SK-N-SH treated with all-trans-retinoic acid at 6 μM for 48 hours (cell line): ENCODE data around the gene NSA2.

Experiments
- ATAC-seq: fragments of 200-7000 bp; cut with Tn5 transposase; 3 replicates; pipeline ENCODE4 v1.9.1; 2020; ENCODE audit warnings: mild to moderate bottlenecking, moderate library complexity
- ARNTL ChIP-seq: fragments of 450-650 bp; formaldehyde crosslinking; IDR thresholded peaks from 2 replicates; pipeline ENCODE4 v1.5.0; 2020; ENCODE audit warnings: low read depth, mild to moderate bottlenecking, moderate library complexity, borderline replicate concordance
- BACH2 ChIP-seq: fragments of 250-450 bp; sonication (Bioruptor Pico); IDR thresholded peaks from 2 replicates; pipeline ENCODE4 v1.9.0; 2021; ENCODE audit warnings: mild to moderate bottlenecking, borderline replicate concordance
- CSDC2 ChIP-seq: fragments of 250-450 bp; sonication (Bioruptor Pico); IDR thresholded peaks from 2 replicates; pipeline ENCODE4 v1.5.0; 2020; ENCODE audit warnings: mild to moderate bottlenecking, moderate library complexity
- GLIS3 ChIP-seq: fragments of 250-450 bp; sonication (Bioruptor Pico); IDR thresholded peaks from 2 replicates; pipeline ENCODE4 v1.5.0; 2020; ENCODE audit warnings: mild to moderate bottlenecking, moderate library complexity
- ISL1 ChIP-seq: fragments of 250-450 bp; sonication (Bioruptor Pico); IDR thresholded peaks from 2 replicates; pipeline ENCODE4 v2.1.2; 2022; ENCODE audit warnings: mild to moderate bottlenecking, moderate library complexity
- PPARA ChIP-seq: fragments of 250-450 bp; sonication (Bioruptor Pico); IDR thresholded peaks from 2 replicates; pipeline ENCODE4 v1.5.0; 2020; ENCODE audit warnings: mild to moderate bottlenecking, borderline replicate concordance
- RARB ChIP-seq: fragments of 250-450 bp; sonication (Bioruptor Pico); IDR thresholded peaks from 2 replicates; pipeline ENCODE4 v1.8.0; 2021; ENCODE audit warnings: mild to moderate bottlenecking, moderate library complexity
- SNAI2 ChIP-seq: fragments of 250-450 bp; sonication (Bioruptor Pico); IDR thresholded peaks from 2 replicates; pipeline ENCODE4 v1.5.0; 2020; ENCODE audit warnings: mild to moderate bottlenecking, moderate library complexity
- TCF4 ChIP-seq: fragments of 250-450 bp; sonication (Bioruptor Pico); IDR thresholded peaks from 2 replicates; pipeline ENCODE4 v1.8.0; 2021; ENCODE audit warnings: mild to moderate bottlenecking, moderate library complexity, borderline replicate concordance
- TOX ChIP-seq: fragments of 250-450 bp; sonication (Bioruptor Pico); IDR thresholded peaks from 2 replicates; pipeline ENCODE4 v1.8.0; 2021; ENCODE audit warnings: mild to moderate bottlenecking, moderate library complexity, borderline replicate concordance
- ZC3H10 ChIP-seq: fragments of 250-450 bp; sonication (Bioruptor Pico); IDR thresholded peaks from 2 replicates; pipeline ENCODE4 v1.5.1; 2021; ENCODE audit warnings: mild to moderate bottlenecking, moderate library complexity
- ZFP3 ChIP-seq: fragments of 250-450 bp; sonication (Bioruptor Pico); IDR thresholded peaks from 2 replicates; pipeline ENCODE4 v1.5.0; 2020; ENCODE audit warnings: mild to moderate bottlenecking, moderate library complexity
- ZNF565 ChIP-seq: fragments of 450-650 bp; formaldehyde crosslinking; conservative IDR thresholded peaks from 2 replicates; pipeline ENCODE4 v1.5.0; 2020; ENCODE audit warnings: low read depth, mild to moderate bottlenecking, moderate library complexity
- ZNF70 ChIP-seq: fragments of 450-650 bp; formaldehyde crosslinking; IDR thresholded peaks from 2 replicates; pipeline ENCODE4 v1.5.0; 2020; ENCODE audit warnings: mild to moderate bottlenecking, moderate library complexity
- ZNF8 ChIP-seq: fragments of 450-650 bp; formaldehyde crosslinking; IDR thresholded peaks from 2 replicates; pipeline ENCODE4 v1.5.0; 2020; ENCODE audit warnings: mild to moderate bottlenecking, moderate library complexity
- TF ChIP-seq, protein P1 (sequence below): fragments of 250-450 bp; sonication (Bioruptor Pico); IDR thresholded peaks from 2 replicates; pipeline ENCODE4 v1.5.1; 2020; ENCODE audit warnings: low read depth, mild to moderate bottlenecking, moderate library complexity
- TF ChIP-seq, protein P2 (sequence below): fragments of 250-450 bp; sonication (Bioruptor Pico); IDR thresholded peaks from 2 replicates; pipeline ENCODE4 v1.8.0; 2020; ENCODE audit warnings: mild to moderate bottlenecking, moderate library complexity, borderline replicate concordance
- TF ChIP-seq, protein P3 (sequence below): fragments of 250-450 bp; sonication (Bioruptor Pico); IDR thresholded peaks from 2 replicates; pipeline ENCODE4 v1.5.1; 2021; ENCODE audit warnings: mild to moderate bottlenecking, moderate library complexity
- TF ChIP-seq, protein P4 (sequence below): fragments of 250-450 bp; sonication (Bioruptor Pico); IDR thresholded peaks from 2 replicates; pipeline ENCODE4 v1.8.0; 2021; ENCODE audit warnings: low read depth, mild to moderate bottlenecking, moderate library complexity, borderline replicate concordance

NSA2 gene

DNA sequence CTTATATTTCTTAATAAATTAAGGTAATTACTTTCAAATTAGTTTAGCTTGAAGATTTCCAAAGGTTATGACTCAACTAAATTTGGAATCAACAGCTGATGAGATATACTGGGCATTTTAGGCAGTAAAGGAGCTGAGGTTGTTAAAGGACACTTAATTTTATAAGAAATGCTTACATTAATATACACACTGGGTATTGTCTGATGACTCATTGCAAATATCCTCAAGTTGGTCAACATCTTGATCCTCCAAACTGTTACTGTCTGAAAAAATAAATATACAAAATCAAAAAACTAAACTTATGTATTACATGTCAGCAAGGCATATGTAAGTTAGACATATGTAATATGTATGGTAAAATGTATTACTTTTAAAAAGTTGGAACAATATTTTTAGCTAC is 3.5 kb upstream of the NSA2 start (continued):
- TF ChIP-seq, protein P1, sequence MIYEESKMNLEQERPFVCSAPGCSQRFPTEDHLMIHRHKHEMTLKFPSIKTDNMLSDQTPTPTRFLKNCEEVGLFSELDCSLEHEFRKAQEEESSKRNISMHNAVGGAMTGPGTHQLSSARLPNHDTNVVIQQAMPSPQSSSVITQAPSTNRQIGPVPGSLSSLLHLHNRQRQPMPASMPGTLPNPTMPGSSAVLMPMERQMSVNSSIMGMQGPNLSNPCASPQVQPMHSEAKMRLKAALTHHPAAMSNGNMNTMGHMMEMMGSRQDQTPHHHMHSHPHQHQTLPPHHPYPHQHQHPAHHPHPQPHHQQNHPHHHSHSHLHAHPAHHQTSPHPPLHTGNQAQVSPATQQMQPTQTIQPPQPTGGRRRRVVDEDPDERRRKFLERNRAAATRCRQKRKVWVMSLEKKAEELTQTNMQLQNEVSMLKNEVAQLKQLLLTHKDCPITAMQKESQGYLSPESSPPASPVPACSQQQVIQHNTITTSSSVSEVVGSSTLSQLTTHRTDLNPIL (CRISPR knock-in tag) = no peak
- TF ChIP-seq ZC3H10 (CRISPR knock-in tag) (no peak), ZFP3 (CRISPR knock-in tag) (no peak), CSDC2 (CRISPR knock-in tag) (no peak), TOX (CRISPR knock-in tag) (no peak), TCF4 (CRISPR knock-in tag) (no peak)

DNA sequence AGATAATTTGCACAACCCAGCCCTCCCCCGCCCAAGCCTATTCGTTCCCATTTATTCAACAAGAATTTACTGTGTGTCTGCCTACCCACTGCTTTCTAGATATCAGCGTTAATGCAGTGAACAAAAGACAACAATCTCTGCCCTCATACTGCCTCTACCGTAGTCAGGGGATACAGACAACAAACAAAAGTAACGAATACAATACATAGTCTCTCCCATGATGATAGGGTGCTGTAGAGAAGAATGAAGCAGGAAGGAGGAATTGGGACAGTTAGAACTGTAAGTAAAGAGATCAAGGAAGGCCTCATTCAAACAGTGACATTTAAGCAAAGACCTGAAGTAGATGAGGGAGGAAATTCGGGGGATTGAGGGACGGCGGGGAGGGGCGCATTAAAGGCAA is 1.8 kb upstream of the NSA2 start:
- TF ChIP-seq, protein P2, sequence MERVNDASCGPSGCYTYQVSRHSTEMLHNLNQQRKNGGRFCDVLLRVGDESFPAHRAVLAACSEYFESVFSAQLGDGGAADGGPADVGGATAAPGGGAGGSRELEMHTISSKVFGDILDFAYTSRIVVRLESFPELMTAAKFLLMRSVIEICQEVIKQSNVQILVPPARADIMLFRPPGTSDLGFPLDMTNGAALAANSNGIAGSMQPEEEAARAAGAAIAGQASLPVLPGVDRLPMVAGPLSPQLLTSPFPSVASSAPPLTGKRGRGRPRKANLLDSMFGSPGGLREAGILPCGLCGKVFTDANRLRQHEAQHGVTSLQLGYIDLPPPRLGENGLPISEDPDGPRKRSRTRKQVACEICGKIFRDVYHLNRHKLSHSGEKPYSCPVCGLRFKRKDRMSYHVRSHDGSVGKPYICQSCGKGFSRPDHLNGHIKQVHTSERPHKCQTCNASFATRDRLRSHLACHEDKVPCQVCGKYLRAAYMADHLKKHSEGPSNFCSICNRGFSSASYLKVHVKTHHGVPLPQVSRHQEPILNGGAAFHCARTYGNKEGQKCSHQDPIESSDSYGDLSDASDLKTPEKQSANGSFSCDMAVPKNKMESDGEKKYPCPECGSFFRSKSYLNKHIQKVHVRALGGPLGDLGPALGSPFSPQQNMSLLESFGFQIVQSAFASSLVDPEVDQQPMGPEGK (CRISPR knock-in tag) = no peak
- TF ChIP-seq ZNF565 = no peak
- ATAC-seq = no peak

DNA sequence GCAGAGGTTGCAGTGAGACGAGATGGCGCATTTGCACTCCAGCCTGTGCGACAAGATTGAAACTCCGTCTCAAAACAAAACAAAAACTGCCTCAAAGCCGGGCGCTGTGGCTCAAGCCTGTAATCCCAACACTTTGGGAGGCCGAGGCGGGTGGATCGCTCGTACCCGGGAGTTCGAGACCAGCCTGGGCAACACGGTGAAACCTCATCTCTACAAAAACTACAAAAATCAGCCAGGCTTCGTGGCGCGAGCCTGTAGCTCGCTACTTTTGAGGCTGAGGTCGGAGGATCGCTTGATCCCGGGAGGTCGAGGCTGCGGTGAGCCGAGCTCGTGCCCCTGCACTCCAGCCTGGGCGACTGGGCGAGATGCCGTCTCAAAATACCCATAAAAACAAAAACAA is 1.1 kb upstream of the NSA2 start:
- TF ChIP-seq ZNF8 = no peak
- no peak for TF ChIP-seq ZFP3 (CRISPR knock-in tag)
- TF ChIP-seq, protein P3, sequence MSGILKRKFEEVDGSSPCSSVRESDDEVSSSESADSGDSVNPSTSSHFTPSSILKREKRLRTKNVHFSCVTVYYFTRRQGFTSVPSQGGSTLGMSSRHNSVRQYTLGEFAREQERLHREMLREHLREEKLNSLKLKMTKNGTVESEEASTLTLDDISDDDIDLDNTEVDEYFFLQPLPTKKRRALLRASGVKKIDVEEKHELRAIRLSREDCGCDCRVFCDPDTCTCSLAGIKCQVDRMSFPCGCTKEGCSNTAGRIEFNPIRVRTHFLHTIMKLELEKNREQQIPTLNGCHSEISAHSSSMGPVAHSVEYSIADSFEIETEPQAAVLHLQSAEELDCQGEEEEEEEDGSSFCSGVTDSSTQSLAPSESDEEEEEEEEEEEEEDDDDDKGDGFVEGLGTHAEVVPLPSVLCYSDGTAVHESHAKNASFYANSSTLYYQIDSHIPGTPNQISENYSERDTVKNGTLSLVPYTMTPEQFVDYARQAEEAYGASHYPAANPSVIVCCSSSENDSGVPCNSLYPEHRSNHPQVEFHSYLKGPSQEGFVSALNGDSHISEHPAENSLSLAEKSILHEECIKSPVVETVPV (CRISPR knock-in tag) = no peak
- no peak for TF ChIP-seq RARB (CRISPR knock-in tag)
- TF ChIP-seq, protein P1 (CRISPR knock-in tag) = no peak
- TF ChIP-seq, protein P4, sequence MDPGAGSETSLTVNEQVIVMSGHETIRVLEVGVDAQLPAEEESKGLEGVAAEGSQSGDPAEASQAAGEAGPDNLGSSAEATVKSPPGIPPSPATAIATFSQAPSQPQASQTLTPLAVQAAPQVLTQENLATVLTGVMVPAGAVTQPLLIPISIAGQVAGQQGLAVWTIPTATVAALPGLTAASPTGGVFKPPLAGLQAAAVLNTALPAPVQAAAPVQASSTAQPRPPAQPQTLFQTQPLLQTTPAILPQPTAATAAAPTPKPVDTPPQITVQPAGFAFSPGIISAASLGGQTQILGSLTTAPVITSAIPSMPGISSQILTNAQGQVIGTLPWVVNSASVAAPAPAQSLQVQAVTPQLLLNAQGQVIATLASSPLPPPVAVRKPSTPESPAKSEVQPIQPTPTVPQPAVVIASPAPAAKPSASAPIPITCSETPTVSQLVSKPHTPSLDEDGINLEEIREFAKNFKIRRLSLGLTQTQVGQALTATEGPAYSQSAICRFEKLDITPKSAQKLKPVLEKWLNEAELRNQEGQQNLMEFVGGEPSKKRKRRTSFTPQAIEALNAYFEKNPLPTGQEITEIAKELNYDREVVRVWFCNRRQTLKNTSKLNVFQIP = no peak
- TF ChIP-seq ZNF70 (CRISPR knock-in tag) = no peak
- TF ChIP-seq TOX (CRISPR knock-in tag) = no peak
- TF ChIP-seq, protein P2 (CRISPR knock-in tag) = no peak
- TF ChIP-seq ARNTL (CRISPR knock-in tag) = no peak
- TF ChIP-seq CSDC2 (CRISPR knock-in tag) = no peak
- TF ChIP-seq GLIS3 = no peak
- TF ChIP-seq ZC3H10 (CRISPR knock-in tag) = no peak
- no peak for TF ChIP-seq ISL1 (CRISPR knock-in tag)
- TF ChIP-seq ZNF565 = no peak
- no peak for TF ChIP-seq PPARA (CRISPR knock-in tag)
- no peak for TF ChIP-seq SNAI2 (CRISPR knock-in tag)
- no peak for ATAC-seq

DNA sequence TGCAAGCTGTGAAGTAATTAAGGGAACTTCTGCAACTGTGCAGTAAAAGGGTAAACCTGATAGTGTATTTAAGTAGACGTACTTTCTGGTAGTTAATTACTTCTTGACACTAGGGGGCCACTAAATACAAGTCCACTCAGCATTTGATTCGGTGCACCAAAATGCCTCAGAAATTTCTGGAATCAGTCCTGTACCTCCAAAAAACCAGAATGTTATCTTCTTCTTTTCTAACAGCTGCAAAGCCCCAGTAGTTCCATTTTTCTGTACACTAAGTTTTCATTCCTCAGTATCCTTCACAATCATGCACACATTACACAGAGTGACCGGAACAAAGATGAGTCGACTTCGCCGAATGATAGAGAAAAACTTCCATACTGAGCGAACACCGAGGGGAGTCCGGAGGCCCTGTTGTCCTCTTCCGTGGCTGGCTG is 616 bp upstream of the NSA2 start:
- ATAC-seq = peak; percentile 60
- TF ChIP-seq, protein P1 (CRISPR knock-in tag) = no peak
- TF ChIP-seq ZC3H10 (CRISPR knock-in tag) (no peak), GLIS3 (no peak), BACH2 (CRISPR knock-in tag) (no peak), ISL1 (CRISPR knock-in tag) (no peak), SNAI2 (CRISPR knock-in tag) (no peak), TOX (CRISPR knock-in tag) (no peak)
- TF ChIP-seq, protein P4 = no peak
- TF ChIP-seq, protein P3 (CRISPR knock-in tag) = no peak
